Gastrocnemius medialis (tissue), 4 donors: ENCODE measurements around the gene PCDHGA7. TPM values are rescaled to one million over a fixed set of nuclear protein-coding genes. Genes with fewer than 3 reads are reported as not detected.

Experiments
- ATAC-seq, 2 donors: fragments of 150-250 bp; one replicate each; pipeline ENCODE4 v1.9.1; 2016
- DNase-seq, 2 donors: peaks; one replicate each; pipeline ENCODE4 v3.0.0-alpha.2; 2019
- H3K27ac ChIP-seq, 4 donors: fragments of 200-600 bp; sonication (generic); 1 replicate in 1 of 4; 2 replicates in 3 of 4; pipeline ENCODE4 v1.5.1; 2016 to 2018; ENCODE audit warnings: mild to moderate bottlenecking in 2 of 4, moderate library complexity in 1 of 4
- H3K27me3 ChIP-seq, 3 donors: fragments of 200-600 bp; sonication (generic) in 2 of 3; 1 replicate in 1 of 3; 2 replicates in 2 of 3; pipeline versions ENCODE4 v1.5.1 to v1.6.0; 2016 to 2019; ENCODE audit warnings: mild to moderate bottlenecking in 1 of 3, moderate library complexity in 1 of 3
- H3K36me3 ChIP-seq, 2 donors: fragments of 200-600 bp; sonication (generic) in 1 of 2; one replicate each; pipeline ENCODE4 v1.5.1; 2017 to 2018
- H3K4me1 ChIP-seq, 2 donors: fragments of 200-600 bp; sonication (generic) in 1 of 2; one replicate each; pipeline ENCODE4 v1.5.1; 2016 to 2017; ENCODE audit warnings: mild to moderate bottlenecking in 2 of 2
- H3K4me3 ChIP-seq, 4 donors: fragments of 200-600 bp; sonication (generic) in 3 of 4; 1 replicate in 1 of 4; 2 replicates in 3 of 4; pipeline ENCODE4 v1.5.1; 2016 to 2019; ENCODE audit warnings: mild to moderate bottlenecking in 2 of 4
- H3K9me3 ChIP-seq, 3 donors: fragments of 200-600 bp; sonication (generic) in 2 of 3; 1 replicate in 1 of 3; 2 replicates in 2 of 3; pipeline ENCODE4 v1.5.1; 2016 to 2019
- CTCF ChIP-seq, 5 experiments: fragments of 450-650 bp in 3 of 5; fragments of 200-600 bp in 2 of 5; sonication (generic) in 2 of 5; IDR thresholded peaks in 4 of 5; conservative IDR thresholded peaks in 1 of 5; 1 replicate in 4 of 5; 2 replicates in 1 of 5; pipeline ENCODE4 v1.5.1; 2016 to 2019; ENCODE audit warnings: antibody characterized with exemption in 5 of 5, mild to moderate bottlenecking in 3 of 5, moderate library complexity in 3 of 5
- POLR2A ChIP-seq, 2 donors: fragments of 450-650 bp; IDR thresholded peaks; one replicate each; pipeline ENCODE4 v1.6.1; 2017; ENCODE audit warnings: antibody characterized with exemption in 2 of 2, mild to moderate bottlenecking in 2 of 2, moderate library complexity in 2 of 2
- in situ Hi-C, 4 donors: fragments of 200-750 bp; cut with MboI; loops; one replicate each; pipeline versions ENCODE4 v1.15.0 to v1.8.0; 2017; ENCODE audit warnings: low sequenced_read_pairs in 4 of 4
- intact Hi-C: fragments of 100-400 bp; cut with DNase I; formaldehyde crosslinking; loops from one replicate; pipeline ENCODE4 v1.15.1; 2023; ENCODE audit warnings: low total_unique reads
- total RNA-seq, 4 donors: library from RNA; depleted of rRNA; stranded (reverse); fragments of >200 nt; gene quantifications; one replicate each; pipeline versions ENCODE4 v1.1.0 to v1.2.3, GENCODE V29; 2016

The PCDHGA7 gene
- total RNA-seq, 4 donors from 2014 or later = 1.3 to 2.4 (median 1.9) TPM

- intact Hi-C loops (no loop called here), in situ Hi-C loops (loop anchor here in 1 of 4 donors (5.0 kb wide), 1 partner anchor 143 kb away; no protein-coding TSS in a partner anchor)
- Histone ChIP-seq H3K36me3 (no peaks in the 10 kb centered on the region), H3K27me3 (peaks cover 0 to 10% (median 0%) of the 10 kb centered on the region in 3 donors), H3K4me1 (peaks cover 12 to 33% of the 10 kb centered on the region in 2 donors), H3K4me3 (peak overlapping the region in 1 of 4 donors; percentile 53), H3K9me3 (peaks cover 0 to 16% (median 0%) of the 10 kb centered on the region in 3 donors), H3K27ac (peak overlapping the region in 1 of 4 donors; percentile 26)
- DNase-seq (no peak), ATAC-seq (no peak)
- TF ChIP-seq POLR2A (IDR thresholded peaks at IDR 0.05) (no peak), CTCF (IDR thresholded peaks at IDR 0.05 in 4 of 5, conservative IDR thresholded peaks at IDR 0.05 in 1 of 5) (no peak)
These were observed 36.7 kb downstream of the PCDHGA7 start for GRCh38 chr5:141419074-141419880.

GRCh38 chr5:141420855-141421488 is 38.4 kb downstream of the PCDHGA7 start, which contains the start of gene PCDHGA11:
TSS of gene PCDHGA11 (plus strand) at chr5:141421051. CDS start at chr5:141421228, 177 bp downstream.
- TF ChIP-seq CTCF (IDR thresholded peaks at IDR 0.05 in 4 of 5, conservative IDR thresholded peaks at IDR 0.05 in 1 of 5) (peak; percentile 49 to 71 (median 57)), POLR2A (IDR thresholded peaks at IDR 0.05) (no peak)
- Histone ChIP-seq H3K27ac (peak within 1 kb of the TSS; percentile 23 to 55 (median 36)), H3K9me3 (peaks cover 0 to 16% (median 0%) of the 10 kb centered on the region in 3 donors), H3K36me3 (no peaks in the 10 kb centered on the region), H3K4me1 (peaks cover 12 to 44% of the 10 kb centered on the region in 2 donors), H3K4me3 (peak within 1 kb of the TSS; percentile 48 to 56 (median 53)), H3K27me3 (peaks cover 0 to 10% (median 0%) of the 10 kb centered on the region in 3 donors)
- DNase-seq (peak in 1 of 2 donors; percentile 47), ATAC-seq (peak; percentile 54 to 63)
- intact Hi-C loops (loop anchor here (2.0 kb wide), 1 partner anchor 138 kb away; no protein-coding TSS in a partner anchor), in situ Hi-C loops (loop anchor here (5.0 to 10.0 kb wide), 3 partner anchors 41 to 134 kb away; partner anchors contain the start of gene PCDHGC3 (in 1 of the 4))

GRCh38 chr5:141421489-141421855 is 38.9 kb downstream of the PCDHGA7 start:
- ATAC-seq = no peak
- no peak for DNase-seq
- intact Hi-C loops = loop anchor here (2.0 kb wide), 1 partner anchor 137 kb away; no protein-coding TSS in a partner anchor
- Histone ChIP-seq H3K27me3 (peaks cover 0 to 10% (median 0%) of the 10 kb centered on the region in 3 donors), H3K27ac (peak overlapping the region; percentile 23 to 55 (median 36)), H3K9me3 (peaks cover 0 to 16% (median 0%) of the 10 kb centered on the region in 3 donors), H3K4me1 (peaks cover 12 to 44% of the 10 kb centered on the region in 2 donors), H3K4me3 (peak overlapping the region; percentile 48 to 56 (median 53)), H3K36me3 (no peaks in the 10 kb centered on the region)
- no peak for TF ChIP-seq CTCF (IDR thresholded peaks at IDR 0.05 in 4 of 5, conservative IDR thresholded peaks at IDR 0.05 in 1 of 5)
- no peak for TF ChIP-seq POLR2A (IDR thresholded peaks at IDR 0.05)
- in situ Hi-C loops = loop anchor here (5.0 to 10.0 kb wide), 3 partner anchors 41 to 133 kb away; partner anchors contain the start of gene PCDHGC3 (in 1 of the 4)

GRCh38 chr5:141422742-141423291 is 40.3 kb downstream of the PCDHGA7 start:
- intact Hi-C loops (no loop called here), in situ Hi-C loops (loop anchor here (5.0 to 10.0 kb wide), 3 partner anchors 39 to 132 kb away; partner anchors contain the start of gene PCDHGC3 (in 1 of the 4))
- TF ChIP-seq POLR2A (IDR thresholded peaks at IDR 0.05) = no peak
- TF ChIP-seq CTCF (IDR thresholded peaks at IDR 0.05 in 4 of 5, conservative IDR thresholded peaks at IDR 0.05 in 1 of 5) = no peak
- H3K4me3 ChIP-seq = no peak overlapping the region
- DNase-seq = no peak
- no peak for ATAC-seq
- peaks cover 0 to 16% (median 0%) of the 10 kb centered on the region in 3 donors for H3K9me3 ChIP-seq
- H3K27ac ChIP-seq = no peak overlapping the region
- H3K4me1 ChIP-seq = peaks cover 12 to 44% of the 10 kb centered on the region in 2 donors
- no peaks in the 10 kb centered on the region for H3K36me3 ChIP-seq
- H3K27me3 ChIP-seq = peaks cover 0 to 10% (median 0%) of the 10 kb centered on the region in 3 donors
